Fibroblast of lung (primary cell): Measurements from ENCODE around the gene MYBBP1A. TPM values are rescaled to one million over a fixed set of nuclear protein-coding genes. Genes with fewer than 3 reads are reported as not detected.

Experiments used
- DNase-seq, 2 donors: peaks; one replicate each; pipeline versions ENCODE4 v3.0.0 to v3.0.0-alpha.2; 2010; ENCODE audit warnings: low read depth in 2 of 2
- H2AFZ ChIP-seq: 2 replicates; pipeline ENCODE4 v1.5.1; 2012; ENCODE audit warnings: low read length, control low read depth, inconsistent platforms
- H3K27ac ChIP-seq: 2 replicates; pipeline ENCODE4 v1.5.1; 2011; ENCODE audit warnings: low read length, control low read depth; ENCODE audit not compliant: insufficient read depth
- H3K27me3 ChIP-seq: 2 replicates; pipeline ENCODE4 v1.5.1; 2011; ENCODE audit warnings: mild to moderate bottlenecking, low read length; ENCODE audit not compliant: control insufficient read depth, insufficient read depth
- H3K36me3 ChIP-seq: 2 replicates; pipeline ENCODE4 v1.5.1; 2011; ENCODE audit warnings: low read length; ENCODE audit not compliant: control insufficient read depth, insufficient read depth
- H3K4me1 ChIP-seq: 2 replicates; pipeline ENCODE4 v1.5.1; 2011; ENCODE audit warnings: low read length; ENCODE audit not compliant: control insufficient read depth, insufficient read depth; ENCODE audit errors: extremely low read depth
- H3K4me2 ChIP-seq: 2 replicates; pipeline ENCODE4 v1.5.1; 2011; ENCODE audit warnings: low read length, control low read depth; ENCODE audit not compliant: insufficient read depth; ENCODE audit errors: extremely low read depth
- H3K4me3 ChIP-seq, 4 experiments: fragments of 200-600 bp in 1 of 4; sonication (generic) in 1 of 4; replicated peaks in 1 of 4; 2 replicates each; pipeline ENCODE4 v1.5.1; 2011 to 2016; ENCODE audit warnings: low read length in 4 of 4, low read depth in 3 of 4, mild to moderate bottlenecking in 3 of 4, control low read depth in 2 of 4, inconsistent platforms in 1 of 4, mixed read lengths in 1 of 4; ENCODE audit not compliant: insufficient read depth in 1 of 4; ENCODE audit errors: control extremely low read depth in 1 of 4
- H3K79me2 ChIP-seq: 2 replicates; pipeline ENCODE4 v1.5.1; 2012; ENCODE audit warnings: mild to moderate bottlenecking, low read length, inconsistent platforms; ENCODE audit not compliant: control insufficient read depth, insufficient read depth
- H3K9ac ChIP-seq: 2 replicates; pipeline ENCODE4 v1.5.1; 2011; ENCODE audit warnings: mild to moderate bottlenecking, low read length, control low read depth; ENCODE audit not compliant: insufficient read depth
- H3K9me3 ChIP-seq: 2 replicates; pipeline ENCODE4 v1.5.1; 2012; ENCODE audit warnings: low read depth, low read length; ENCODE audit not compliant: control insufficient read depth, insufficient read depth
- H4K20me1 ChIP-seq: 2 replicates; pipeline ENCODE4 v1.5.1; 2011; ENCODE audit warnings: low read length; ENCODE audit not compliant: control insufficient read depth, insufficient read depth; ENCODE audit errors: extremely low read depth
- EZH2 ChIP-seq: IDR thresholded peaks from 2 replicates; pipeline ENCODE4 v1.5.1; 2012; ENCODE audit warnings: low read length, control low read depth, mild to moderate bottlenecking; ENCODE audit errors: missing control alignments
- polyA plus RNA-seq, 2 donors: library from polyadenylated mRNA; depleted of rRNA in 1 of 2; stranded (reverse) in 1 of 2; unstranded in 1 of 2; fragments of >200 nt; gene quantifications; 2 replicates each; pipeline ENCODE4 v1.2.1, GENCODE V29; 2011 to 2012; ENCODE audit warnings: missing spikeins in 1 of 2
- total RNA-seq: library from RNA; depleted of rRNA; stranded (reverse); fragments of >200 nt; gene quantifications from 2 replicates; pipeline ENCODE4 v1.2.1, GENCODE V29; 2014
- TF ChIP-seq, protein P1 (sequence below), 2 donors: IDR thresholded peaks in 1 of 2; conservative IDR thresholded peaks in 1 of 2; 1 replicate in 1 of 2; 2 replicates in 1 of 2; pipeline ENCODE4 v1.5.1; 2011 to 2012; ENCODE audit warnings: low read length in 2 of 2, control low read depth in 1 of 2, inconsistent platforms in 1 of 2, low read depth in 1 of 2, mild to moderate bottlenecking in 1 of 2

The MYBBP1A gene
- total and polyA plus RNA-seq, 2 donors (not counting 1 experiment from before 2014, with no cell fraction given), result 14.1 to 28.6 TPM

DNA sequence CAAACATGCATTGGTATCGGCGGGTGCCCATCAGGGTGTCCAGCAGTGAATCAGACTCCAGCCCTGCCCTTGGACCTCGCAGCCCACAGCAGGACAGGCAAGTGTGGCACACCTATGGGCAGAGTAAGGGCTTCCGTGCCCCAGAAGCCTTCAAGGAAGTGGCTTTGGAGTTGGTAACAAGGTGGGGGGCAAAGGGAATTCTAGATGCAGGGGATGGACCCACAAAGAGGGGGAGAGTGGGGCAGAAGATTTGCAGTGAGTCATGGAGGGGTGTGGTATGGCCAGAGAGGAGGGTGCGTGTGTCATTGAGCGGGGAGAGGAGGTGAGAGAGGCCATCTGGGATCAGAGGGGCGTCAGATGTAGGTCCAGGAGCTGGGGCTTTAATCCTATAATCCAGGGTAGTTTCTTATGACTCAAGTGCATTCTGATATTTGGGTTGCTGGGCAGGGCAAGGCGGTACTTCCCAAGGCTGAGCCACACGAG, 65.0 kb downstream of the MYBBP1A start:
- H3K4me2 ChIP-seq, result no peak overlapping the region
- no peak overlapping the region for H3K4me3 ChIP-seq
- no peak overlapping the region for H3K9ac ChIP-seq
- no peaks in the 10 kb centered on the region for H3K36me3 ChIP-seq
- no peak overlapping the region for H2AFZ ChIP-seq
- no peak for DNase-seq
- no peaks in the 10 kb centered on the region for H3K27me3 ChIP-seq
- no peaks in the 10 kb centered on the region for H3K4me1 ChIP-seq
- H3K79me2 ChIP-seq, result no peaks in the 10 kb centered on the region
- H3K27ac ChIP-seq, result no peak overlapping the region
- H3K9me3 ChIP-seq, result no peaks in the 10 kb centered on the region
- no peaks in the 10 kb centered on the region for H4K20me1 ChIP-seq
- no peak for TF ChIP-seq EZH2
- TF ChIP-seq, protein P1, sequence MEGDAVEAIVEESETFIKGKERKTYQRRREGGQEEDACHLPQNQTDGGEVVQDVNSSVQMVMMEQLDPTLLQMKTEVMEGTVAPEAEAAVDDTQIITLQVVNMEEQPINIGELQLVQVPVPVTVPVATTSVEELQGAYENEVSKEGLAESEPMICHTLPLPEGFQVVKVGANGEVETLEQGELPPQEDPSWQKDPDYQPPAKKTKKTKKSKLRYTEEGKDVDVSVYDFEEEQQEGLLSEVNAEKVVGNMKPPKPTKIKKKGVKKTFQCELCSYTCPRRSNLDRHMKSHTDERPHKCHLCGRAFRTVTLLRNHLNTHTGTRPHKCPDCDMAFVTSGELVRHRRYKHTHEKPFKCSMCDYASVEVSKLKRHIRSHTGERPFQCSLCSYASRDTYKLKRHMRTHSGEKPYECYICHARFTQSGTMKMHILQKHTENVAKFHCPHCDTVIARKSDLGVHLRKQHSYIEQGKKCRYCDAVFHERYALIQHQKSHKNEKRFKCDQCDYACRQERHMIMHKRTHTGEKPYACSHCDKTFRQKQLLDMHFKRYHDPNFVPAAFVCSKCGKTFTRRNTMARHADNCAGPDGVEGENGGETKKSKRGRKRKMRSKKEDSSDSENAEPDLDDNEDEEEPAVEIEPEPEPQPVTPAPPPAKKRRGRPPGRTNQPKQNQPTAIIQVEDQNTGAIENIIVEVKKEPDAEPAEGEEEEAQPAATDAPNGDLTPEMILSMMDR (conservative IDR thresholded peaks at IDR 0.05 in 1 of 2, IDR thresholded peaks at IDR 0.05 in 1 of 2; ENCODE audit: low read depth in 1 of 2, low read length in 2 of 2), result no peak

DNA sequence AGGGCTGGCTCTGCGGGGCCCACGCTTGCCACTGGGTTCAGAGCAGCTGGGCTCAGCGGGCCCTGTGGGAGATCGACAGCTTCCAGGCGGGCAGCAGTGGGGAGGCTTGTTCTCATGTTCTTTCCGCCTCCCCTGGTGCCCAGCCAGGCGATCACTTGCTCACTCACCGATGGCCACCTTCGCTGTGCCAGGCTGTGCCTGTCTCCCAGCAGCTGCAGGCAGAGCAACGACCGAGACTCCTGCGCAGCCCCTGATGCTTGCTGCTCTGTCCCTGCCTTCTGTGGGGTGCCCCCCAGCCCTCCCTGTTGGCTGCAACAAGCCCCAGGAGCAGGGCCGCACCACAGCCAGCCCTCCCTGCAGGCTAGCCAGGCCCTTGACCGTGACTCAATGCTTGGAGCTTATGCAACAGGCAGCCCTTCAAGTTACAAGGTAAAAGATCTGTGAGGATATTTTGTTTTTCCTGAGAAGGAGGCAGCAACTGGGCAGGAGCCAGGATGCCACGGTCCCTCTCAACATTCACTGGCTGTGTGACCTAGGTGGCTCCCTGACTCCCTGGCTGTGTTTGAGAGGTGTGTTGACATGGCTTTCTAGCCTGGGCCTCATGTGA, 66.1 kb downstream of the MYBBP1A start:
- DNase-seq, result no peak

More for the DNA sequence above, 66.1 kb downstream of the MYBBP1A start:
- no peak overlapping the region for H3K4me3 ChIP-seq
- H3K27ac ChIP-seq, result no peak overlapping the region
- no peaks in the 10 kb centered on the region for H3K27me3 ChIP-seq
- no peak overlapping the region for H3K4me2 ChIP-seq
- no peak overlapping the region for H3K9ac ChIP-seq
- TF ChIP-seq, protein P1 (conservative IDR thresholded peaks at IDR 0.05 in 1 of 2, IDR thresholded peaks at IDR 0.05 in 1 of 2; ENCODE audit: low read depth in 1 of 2, low read length in 2 of 2), result no peak
- no peak for TF ChIP-seq EZH2
- H3K9me3 ChIP-seq, result no peaks in the 10 kb centered on the region
- no peak overlapping the region for H2AFZ ChIP-seq
- no peaks in the 10 kb centered on the region for H4K20me1 ChIP-seq
- no peaks in the 10 kb centered on the region for H3K4me1 ChIP-seq
- H3K36me3 ChIP-seq, result no peaks in the 10 kb centered on the region
- no peaks in the 10 kb centered on the region for H3K79me2 ChIP-seq

Other genes with a start within 250 kb of the MYBBP1A start
- 24.4 and 30.7 TPM in 2 replicates for gene UBE2G1, start 188.7 kb downstream of the MYBBP1A start, total RNA-seq
- gene UBE2G1, start 188.7 kb downstream of the MYBBP1A start, polyA plus RNA-seq, result 45.2 and 48.4 TPM in 2 replicates
- gene SPNS3, start 121.4 kb downstream of the MYBBP1A start, total RNA-seq, result not detected in 2 replicates
- not detected in 2 replicates for gene SPNS3, start 121.4 kb downstream of the MYBBP1A start, polyA plus RNA-seq
- under 0.01 and 0.17 TPM in 2 replicates for gene SPNS2, start 56.5 kb downstream of the MYBBP1A start, total RNA-seq
- not detected in 2 replicates for gene SPNS2, start 56.5 kb downstream of the MYBBP1A start, polyA plus RNA-seq
- not detected in 2 replicates for gene GGT6, start 5.2 kb upstream of the MYBBP1A start, total RNA-seq
- gene GGT6, start 5.2 kb upstream of the MYBBP1A start, polyA plus RNA-seq, result not detected in 2 replicates
- 0.99 and 1.5 TPM in 2 replicates for gene SMTNL2, start 29.1 kb upstream of the MYBBP1A start, total RNA-seq
- gene SMTNL2, start 29.1 kb upstream of the MYBBP1A start, polyA plus RNA-seq, result 0.03 and 0.17 TPM in 2 replicates
- not detected in 2 replicates for gene ALOX15, start 86.3 kb upstream of the MYBBP1A start, total RNA-seq
- not detected in 2 replicates for gene ALOX15, start 86.3 kb upstream of the MYBBP1A start, polyA plus RNA-seq
- gene PELP1, start 148.8 kb upstream of the MYBBP1A start, total RNA-seq, result 16.0 and 16.4 TPM in 2 replicates
- 8.6 and 13.1 TPM in 2 replicates for gene PELP1, start 148.8 kb upstream of the MYBBP1A start, polyA plus RNA-seq
- 2.8 and 3.3 TPM in 2 replicates for gene ARRB2, start 155.2 kb upstream of the MYBBP1A start, total RNA-seq
- 4.6 and 8.3 TPM in 2 replicates for gene ARRB2, start 155.2 kb upstream of the MYBBP1A start, polyA plus RNA-seq
- 9.2 and 10.8 TPM in 2 replicates for gene MED11, start 176.0 kb upstream of the MYBBP1A start, total RNA-seq
- 29.1 and 29.6 TPM in 2 replicates for gene MED11, start 176.0 kb upstream of the MYBBP1A start, polyA plus RNA-seq
- under 0.01 and 0.51 TPM in 2 replicates for gene ZMYND15, start 184.4 kb upstream of the MYBBP1A start, total RNA-seq
- 0.05 and 0.11 TPM in 2 replicates for gene ZMYND15, start 184.4 kb upstream of the MYBBP1A start, polyA plus RNA-seq
- 0.83 and 4.1 TPM in 2 replicates for gene CXCL16, start 184.5 kb upstream of the MYBBP1A start, total RNA-seq
- 2.0 and 2.4 TPM in 2 replicates for gene CXCL16, start 184.5 kb upstream of the MYBBP1A start, polyA plus RNA-seq
- not detected in 2 replicates for gene TM4SF5, start 216.5 kb upstream of the MYBBP1A start, total RNA-seq
- not detected in 2 replicates for gene TM4SF5, start 216.5 kb upstream of the MYBBP1A start, polyA plus RNA-seq
- gene VMO1, start 231.0 kb upstream of the MYBBP1A start, total RNA-seq, result 0.33 and 1.5 TPM in 2 replicates
- 0.40 TPM in 1 of 2 replicates, not detected in the other for gene VMO1, start 231.0 kb upstream of the MYBBP1A start, polyA plus RNA-seq
- gene GLTPD2, start 233.6 kb upstream of the MYBBP1A start, total RNA-seq, result not detected in 2 replicates
- gene GLTPD2, start 233.6 kb upstream of the MYBBP1A start, polyA plus RNA-seq, result not detected in 2 replicates
- gene PSMB6, start 240.8 kb upstream of the MYBBP1A start, total RNA-seq, result 110 and 163 TPM in 2 replicates
- gene PSMB6, start 240.8 kb upstream of the MYBBP1A start, polyA plus RNA-seq, result 184 and 272 TPM in 2 replicates